Skeletal muscle satellite cell (primary cell): ENCODE data around the gene C1orf87.
A peak's percentile ranks its signal among the peaks of the same experiment; 100 is the strongest.

ENCODE experiments used
- H3K27me3 ChIP-seq: 2 replicates; pipeline ENCODE4 v1.7.0; 2013; ENCODE audit warnings: low read length; ENCODE audit not compliant: control insufficient read depth, insufficient read depth
- H3K36me3 ChIP-seq: 2 replicates; pipeline ENCODE4 v1.7.0; 2013; ENCODE audit warnings: mild to moderate bottlenecking, control low read depth, low read length; ENCODE audit not compliant: insufficient read depth
- H3K4me1 ChIP-seq: 2 replicates; pipeline ENCODE4 v1.7.0; 2013; ENCODE audit warnings: low read length; ENCODE audit not compliant: control insufficient read depth, insufficient read depth
- H3K4me2 ChIP-seq: 2 replicates; pipeline ENCODE4 v1.7.0; 2013; ENCODE audit warnings: mild to moderate bottlenecking, low read length
- H3K4me3 ChIP-seq: 2 replicates; pipeline ENCODE4 v1.7.0; 2013; ENCODE audit warnings: low read length
- H3K9ac ChIP-seq: 2 replicates; pipeline ENCODE4 v1.7.0; 2013; ENCODE audit warnings: mild to moderate bottlenecking, low read depth, low read length, moderate library complexity
- H3K9me3 ChIP-seq: replicated peaks from 2 replicates; pipeline ENCODE4 v1.7.0; 2013; ENCODE audit warnings: mild to moderate bottlenecking, control low read depth, low read length

The C1orf87 gene

DNA sequence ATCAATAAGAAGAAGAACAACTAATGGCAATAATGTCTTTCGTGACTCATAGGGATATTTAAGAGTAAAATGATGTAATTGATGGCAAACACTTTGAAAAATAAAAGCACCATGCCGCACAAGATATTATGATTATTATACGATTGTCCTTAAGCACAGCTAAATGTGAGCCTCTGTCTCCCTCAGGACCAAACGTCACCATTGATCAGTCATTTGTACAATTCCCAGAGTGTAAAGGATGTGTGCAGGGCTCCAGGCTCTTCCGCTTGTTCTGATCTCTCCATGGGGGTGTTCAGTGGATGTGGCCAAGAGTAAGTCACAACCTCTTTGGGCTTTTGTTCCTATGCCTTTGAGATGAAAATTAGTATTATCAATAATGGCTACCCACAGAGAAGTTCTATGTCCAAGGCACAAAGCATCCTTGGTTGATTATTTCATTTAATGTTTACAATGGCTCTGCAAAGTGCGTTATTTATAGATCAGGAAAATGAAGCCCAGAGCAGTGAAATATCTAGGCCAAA lies 17.7 kb upstream of the C1orf87 start:
- H3K9ac ChIP-seq: no peak overlapping the region

GRCh38 chr1:60090655-60091054 lies 17.1 kb upstream of the C1orf87 start:
- no peak overlapping the region for H3K9ac ChIP-seq
- H3K36me3 ChIP-seq: no peaks in the 10 kb centered on the region
- H3K4me1 ChIP-seq: no peaks in the 10 kb centered on the region
- H3K4me2 ChIP-seq: no peak overlapping the region
- no peaks in the 10 kb centered on the region for H3K9me3 ChIP-seq
- H3K4me3 ChIP-seq: no peak overlapping the region
- H3K27me3 ChIP-seq: no peaks in the 10 kb centered on the region

More for the DNA sequence above, 17.7 kb upstream of the C1orf87 start:
- Histone ChIP-seq H3K9me3 (no peaks in the 10 kb centered on the region), H3K27me3 (no peaks in the 10 kb centered on the region), H3K4me3 (no peak overlapping the region), H3K36me3 (no peaks in the 10 kb centered on the region), H3K4me1 (no peaks in the 10 kb centered on the region), H3K4me2 (no peak overlapping the region)

DNA sequence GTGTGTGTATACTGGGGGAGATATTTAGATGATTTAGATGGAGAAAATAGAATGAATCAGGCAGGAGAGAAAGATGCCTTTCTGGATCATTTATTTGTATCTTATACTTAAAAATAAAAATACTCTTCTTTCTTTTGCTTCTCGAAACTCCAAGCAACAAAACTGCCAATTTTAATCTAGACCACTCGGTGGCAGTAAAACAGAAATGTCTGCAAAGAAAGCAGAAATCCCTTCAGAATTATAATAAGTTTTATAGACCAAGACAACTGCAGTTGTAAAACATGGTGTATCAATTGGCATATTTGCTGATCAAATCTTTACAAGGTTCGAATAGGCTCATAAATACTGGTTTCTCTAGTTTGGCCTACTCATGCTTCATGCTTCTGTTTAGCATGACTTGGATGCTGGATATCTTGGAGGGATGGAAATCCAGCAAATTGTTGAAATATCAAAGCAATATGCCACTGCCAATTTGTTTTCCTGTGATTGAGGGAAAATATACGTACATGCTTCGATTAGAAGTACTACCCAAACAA lies 15.1 kb upstream of the C1orf87 start:
- H3K9ac ChIP-seq: no peak overlapping the region
- H3K27me3 ChIP-seq: no peaks in the 10 kb centered on the region
- H3K36me3 ChIP-seq: no peaks in the 10 kb centered on the region
- no peak overlapping the region for H3K4me3 ChIP-seq
- no peaks in the 10 kb centered on the region for H3K9me3 ChIP-seq
- no peaks in the 10 kb centered on the region for H3K4me1 ChIP-seq
- H3K4me2 ChIP-seq: no peak overlapping the region

GRCh38 chr1:60087681-60088080 lies 14.1 kb upstream of the C1orf87 start:
- Histone ChIP-seq H3K36me3 (no peaks in the 10 kb centered on the region), H3K27me3 (no peaks in the 10 kb centered on the region), H3K9me3 (no peaks in the 10 kb centered on the region), H3K4me3 (no peak overlapping the region), H3K9ac (no peak overlapping the region), H3K4me2 (no peak overlapping the region), H3K4me1 (no peaks in the 10 kb centered on the region)

GRCh38 chr1:60078182-60078581 lies 4.6 kb upstream of the C1orf87 start:
- peaks cover 8% of the 10 kb centered on the region for H3K27me3 ChIP-seq
- peaks cover 3% of the 10 kb centered on the region for H3K4me1 ChIP-seq
- no peaks in the 10 kb centered on the region for H3K9me3 ChIP-seq
- no peaks in the 10 kb centered on the region for H3K36me3 ChIP-seq
- peak overlapping the region; percentile 1 for H3K4me2 ChIP-seq
- H3K9ac ChIP-seq: no peak overlapping the region
- H3K4me3 ChIP-seq: no peak overlapping the region

DNA sequence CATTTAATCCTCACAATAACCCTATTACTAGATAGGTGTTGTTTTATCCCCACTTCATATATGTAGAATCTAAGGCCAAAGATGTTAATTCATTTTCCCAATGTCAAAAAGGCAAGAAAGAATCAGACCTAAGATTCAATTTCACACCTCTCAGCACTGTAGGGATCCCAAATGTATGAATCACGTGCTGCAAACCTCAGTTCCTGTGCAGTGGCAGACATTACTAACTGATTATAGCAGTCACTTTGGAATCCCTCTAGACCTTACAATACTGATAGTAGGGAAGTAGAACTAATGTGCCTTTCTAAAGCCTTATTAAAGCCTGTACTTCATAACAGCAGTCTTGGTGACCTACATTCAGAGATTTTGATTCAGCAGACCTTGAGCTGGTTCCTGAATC lies 2.3 kb downstream of the C1orf87 start:
- H3K4me1 ChIP-seq: peaks cover 20% of the 10 kb centered on the region
- no peaks in the 10 kb centered on the region for H3K9me3 ChIP-seq
- H3K4me3 ChIP-seq: no peak overlapping the region
- H3K4me2 ChIP-seq: no peak overlapping the region
- no peaks in the 10 kb centered on the region for H3K36me3 ChIP-seq
- peaks cover 8% of the 10 kb centered on the region for H3K27me3 ChIP-seq
- no peak overlapping the region for H3K9ac ChIP-seq

DNA sequence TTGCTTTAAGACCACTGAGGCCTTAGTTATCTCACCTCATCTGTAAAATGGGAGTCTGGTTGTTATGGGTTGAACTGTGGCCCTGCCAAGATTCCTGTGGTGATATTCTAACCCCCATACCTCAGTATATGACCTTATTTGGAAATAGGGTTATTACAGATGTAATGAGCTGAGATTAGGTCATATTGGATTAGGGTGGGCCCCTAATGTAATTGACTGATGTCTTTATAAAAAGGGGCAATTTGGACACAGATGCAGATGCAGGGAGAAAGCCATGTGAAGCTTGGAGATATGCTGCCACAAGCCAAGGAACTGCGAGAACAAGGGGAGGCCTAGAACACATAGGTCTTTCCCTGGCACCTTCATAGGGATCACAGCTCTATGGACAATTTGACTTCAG lies 3.9 kb downstream of the C1orf87 start:
- H3K9me3 ChIP-seq: no peaks in the 10 kb centered on the region
- no peak overlapping the region for H3K4me3 ChIP-seq
- H3K36me3 ChIP-seq: no peaks in the 10 kb centered on the region
- no peak overlapping the region for H3K9ac ChIP-seq
- H3K27me3 ChIP-seq: no peaks in the 10 kb centered on the region
- no peak overlapping the region for H3K4me2 ChIP-seq
- H3K4me1 ChIP-seq: peaks cover 26% of the 10 kb centered on the region

GRCh38 chr1:60068393-60069045 lies 5.1 kb downstream of the C1orf87 start:
- Histone ChIP-seq H3K4me3 (no peak overlapping the region), H3K4me1 (peaks cover 26% of the 10 kb centered on the region), H3K27me3 (no peaks in the 10 kb centered on the region), H3K9me3 (no peaks in the 10 kb centered on the region), H3K36me3 (no peaks in the 10 kb centered on the region), H3K4me2 (peak overlapping the region; percentile 11), H3K9ac (no peak overlapping the region)

DNA sequence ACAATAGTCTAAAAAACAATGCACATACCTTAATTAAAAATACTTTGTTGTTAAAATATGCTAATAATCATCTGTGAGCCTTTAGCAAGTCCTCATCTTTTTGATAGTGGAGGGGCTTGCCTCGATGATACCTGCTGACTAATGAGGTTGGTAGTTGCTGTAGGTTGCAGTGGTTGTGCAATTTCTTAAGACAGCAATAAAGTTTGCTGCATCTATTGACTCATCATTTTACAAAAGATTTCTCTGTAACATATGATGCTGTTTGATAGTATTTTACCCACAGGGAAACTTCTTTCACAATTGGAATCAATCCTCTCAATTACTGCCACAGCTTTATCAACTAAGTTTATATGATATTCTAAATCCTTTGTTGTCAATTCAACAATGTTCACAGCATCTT lies 7.6 kb downstream of the C1orf87 start:
- Histone ChIP-seq H3K4me2 (peak overlapping the region; percentile 50), H3K9ac (no peak overlapping the region), H3K4me1 (peaks cover 26% of the 10 kb centered on the region), H3K36me3 (no peaks in the 10 kb centered on the region), H3K27me3 (no peaks in the 10 kb centered on the region), H3K4me3 (no peak overlapping the region), H3K9me3 (no peaks in the 10 kb centered on the region)

GRCh38 chr1:60065199-60065598 lies 8.4 kb downstream of the C1orf87 start:
- no peak overlapping the region for H3K4me3 ChIP-seq
- H3K9ac ChIP-seq: no peak overlapping the region
- H3K4me2 ChIP-seq: no peak overlapping the region
- H3K9me3 ChIP-seq: no peaks in the 10 kb centered on the region
- no peaks in the 10 kb centered on the region for H3K36me3 ChIP-seq
- H3K4me1 ChIP-seq: peaks cover 26% of the 10 kb centered on the region
- no peaks in the 10 kb centered on the region for H3K27me3 ChIP-seq

- H3K4me3 ChIP-seq: no peak overlapping the region
- H3K9me3 ChIP-seq: no peaks in the 10 kb centered on the region
- no peaks in the 10 kb centered on the region for H3K27me3 ChIP-seq
- no peaks in the 10 kb centered on the region for H3K36me3 ChIP-seq
- H3K4me1 ChIP-seq: peaks cover 16% of the 10 kb centered on the region
- no peak overlapping the region for H3K4me2 ChIP-seq
- H3K9ac ChIP-seq: no peak overlapping the region
Observed at GRCh38 chr1:60063561-60063960, 10.0 kb downstream of the C1orf87 start.

DNA sequence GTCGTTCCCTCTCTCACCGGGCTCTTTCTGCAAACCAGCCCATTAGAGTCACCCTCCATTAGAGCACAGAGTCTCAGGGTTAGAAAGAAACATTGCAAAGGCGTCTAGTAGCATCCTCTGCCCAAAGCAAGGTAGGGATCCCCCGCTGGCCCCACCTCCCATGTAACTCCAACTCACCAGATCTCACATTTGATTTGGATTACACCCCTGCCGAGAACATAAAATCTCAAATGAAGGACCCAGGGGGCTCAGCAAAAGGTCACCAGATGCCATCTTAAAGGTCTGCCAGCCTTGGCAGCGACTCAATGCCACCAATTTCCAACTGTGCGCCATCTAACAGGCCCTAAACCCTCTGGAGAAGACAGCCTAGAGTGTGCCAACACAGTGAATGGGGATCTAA lies 14.1 kb downstream of the C1orf87 start:
- Histone ChIP-seq H3K4me1 (peaks cover 8% of the 10 kb centered on the region), H3K9me3 (no peaks in the 10 kb centered on the region), H3K9ac (no peak overlapping the region), H3K36me3 (no peaks in the 10 kb centered on the region), H3K4me2 (no peak overlapping the region), H3K27me3 (no peaks in the 10 kb centered on the region), H3K4me3 (no peak overlapping the region)
